Gastrocnemius medialis (tissue), 4 donors: Measurements from ENCODE around the gene IL24.

ENCODE experiments used
- CTCF ChIP-seq, 5 experiments: fragments of 450-650 bp in 3 of 5; fragments of 200-600 bp in 2 of 5; sonication (generic) in 2 of 5; IDR thresholded peaks in 4 of 5; conservative IDR thresholded peaks in 1 of 5; 1 replicate in 4 of 5; 2 replicates in 1 of 5; pipeline ENCODE4 v1.5.1; 2016 to 2019; ENCODE audit warnings: antibody characterized with exemption in 5 of 5, mild to moderate bottlenecking in 3 of 5, moderate library complexity in 3 of 5
- POLR2A ChIP-seq, 2 donors: fragments of 450-650 bp; IDR thresholded peaks; one replicate each; pipeline ENCODE4 v1.6.1; 2017; ENCODE audit warnings: antibody characterized with exemption in 2 of 2, mild to moderate bottlenecking in 2 of 2, moderate library complexity in 2 of 2

GRCh38 chr1:206867239-206867638 is 30.0 kb upstream of the IL24 start:
- TF ChIP-seq CTCF (IDR thresholded peaks at IDR 0.05 in 4 of 5, conservative IDR thresholded peaks at IDR 0.05 in 1 of 5) (no peak), POLR2A (IDR thresholded peaks at IDR 0.05) (no peak)
